BLaER1 (cell line): ENCODE results near the gene ROR1.

ENCODE experiments used
- H3K27ac ChIP-seq: shearing (Covaris generic); formaldehyde crosslinking; 2 replicates; pipeline ENCODE4 v1.8.1; 2022
- H3K27me3 ChIP-seq: shearing (Covaris generic); formaldehyde crosslinking; 2 replicates; pipeline ENCODE4 v1.8.1; 2022
- H3K36me3 ChIP-seq: shearing (Covaris generic); formaldehyde crosslinking; 2 replicates; pipeline ENCODE4 v1.8.1; 2022
- H3K4me1 ChIP-seq: shearing (Covaris generic); formaldehyde crosslinking; 2 replicates; pipeline ENCODE4 v1.8.1; 2022
- H3K4me2 ChIP-seq: shearing (Covaris generic); formaldehyde crosslinking; 2 replicates; pipeline ENCODE4 v1.8.1; 2022
- H3K4me3 ChIP-seq: shearing (Covaris generic); formaldehyde crosslinking; 2 replicates; pipeline ENCODE4 v1.8.1; 2022
- H3K9ac ChIP-seq: shearing (Covaris generic); formaldehyde crosslinking; 2 replicates; pipeline ENCODE4 v1.8.1; 2022
- H3K9me3 ChIP-seq: shearing (Covaris generic); formaldehyde crosslinking; 2 replicates; pipeline ENCODE4 v1.8.1; 2022
- H4K20me1 ChIP-seq: shearing (Covaris generic); formaldehyde crosslinking; 2 replicates; pipeline ENCODE4 v1.8.1; 2022
- Cebpa-rat ChIP-seq: shearing (Covaris generic); IDR thresholded peaks from 2 replicates; pipeline ENCODE4 v1.8.1; 2022

The ROR1 gene

DNA sequence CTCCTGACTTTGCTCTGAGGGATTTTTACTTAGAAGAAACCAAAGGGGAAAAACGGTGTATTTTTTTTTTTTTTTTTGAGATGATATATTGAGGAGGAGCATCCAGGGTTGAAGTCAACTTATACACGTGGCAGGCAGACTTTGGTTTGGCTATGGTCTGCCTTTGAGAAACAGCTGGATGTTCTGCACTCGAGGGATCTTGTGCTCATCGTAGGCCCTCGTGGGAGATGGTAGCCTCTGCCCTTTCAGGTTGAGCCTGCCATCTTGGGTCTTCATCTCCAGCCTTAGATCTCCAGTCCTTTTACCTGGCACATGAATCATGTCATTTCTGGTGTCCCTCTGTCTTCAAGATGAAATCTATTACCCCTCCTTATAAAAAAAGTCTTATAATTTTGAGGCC is 362.5 kb downstream of the ROR1 start:
- no peak overlapping the region; the same call in 1 of the 2 replicates for H3K4me2 ChIP-seq
- H3K9me3 ChIP-seq = no peaks in the 10 kb centered on the region
- peaks cover 6% of the 10 kb centered on the region; the same call in 1 of the 2 replicates for H3K4me1 ChIP-seq
- no peak overlapping the region for H3K9ac ChIP-seq
- H3K4me3 ChIP-seq = no peak overlapping the region
- H3K27ac ChIP-seq = no peak overlapping the region
- no peaks in the 10 kb centered on the region for H3K36me3 ChIP-seq
- no peaks in the 10 kb centered on the region for H4K20me1 ChIP-seq
- no peaks in the 10 kb centered on the region for H3K27me3 ChIP-seq
- TF ChIP-seq Cebpa-rat = no peak

DNA sequence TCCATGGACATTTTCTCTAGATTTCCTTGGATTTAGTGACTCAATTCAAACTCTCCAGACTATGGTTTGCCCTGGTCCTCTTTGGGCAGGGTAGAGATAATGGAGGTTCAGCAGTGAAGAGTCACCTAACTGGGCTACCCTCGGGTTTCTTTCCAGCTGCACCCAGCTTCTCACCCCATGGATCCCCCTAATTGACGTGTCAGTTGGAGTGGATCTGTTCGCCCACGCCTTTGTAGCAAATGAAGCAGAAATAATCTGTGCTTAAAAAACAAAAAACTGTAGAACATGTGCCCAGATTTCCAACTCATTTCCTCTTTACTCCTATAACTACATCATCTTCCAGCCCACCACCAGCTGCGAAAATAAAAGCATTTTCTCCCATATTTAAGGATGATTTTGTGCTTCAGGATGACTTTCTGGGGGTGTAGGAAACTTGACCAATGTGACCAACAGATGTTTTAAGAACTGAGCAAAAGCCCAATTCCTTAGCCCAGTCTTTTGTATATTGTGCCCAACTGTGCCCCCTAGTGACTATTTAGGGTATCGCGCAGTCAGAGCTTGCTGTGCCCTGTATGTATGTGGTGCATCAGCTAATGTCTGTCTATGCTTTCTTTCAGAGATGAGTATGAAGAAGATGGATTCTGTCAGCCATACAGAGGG is 363.1 kb downstream of the ROR1 start:
- H3K9ac ChIP-seq = no peak overlapping the region
- H3K4me1 ChIP-seq = peaks cover 6% of the 10 kb centered on the region; the same call in 1 of the 2 replicates
- H4K20me1 ChIP-seq = no peaks in the 10 kb centered on the region
- H3K4me2 ChIP-seq = no peak overlapping the region; the same call in 1 of the 2 replicates
- no peak for TF ChIP-seq Cebpa-rat
- no peak overlapping the region for H3K27ac ChIP-seq
- H3K9me3 ChIP-seq = no peaks in the 10 kb centered on the region
- no peak overlapping the region for H3K4me3 ChIP-seq
- H3K36me3 ChIP-seq = no peaks in the 10 kb centered on the region
- no peaks in the 10 kb centered on the region for H3K27me3 ChIP-seq

DNA sequence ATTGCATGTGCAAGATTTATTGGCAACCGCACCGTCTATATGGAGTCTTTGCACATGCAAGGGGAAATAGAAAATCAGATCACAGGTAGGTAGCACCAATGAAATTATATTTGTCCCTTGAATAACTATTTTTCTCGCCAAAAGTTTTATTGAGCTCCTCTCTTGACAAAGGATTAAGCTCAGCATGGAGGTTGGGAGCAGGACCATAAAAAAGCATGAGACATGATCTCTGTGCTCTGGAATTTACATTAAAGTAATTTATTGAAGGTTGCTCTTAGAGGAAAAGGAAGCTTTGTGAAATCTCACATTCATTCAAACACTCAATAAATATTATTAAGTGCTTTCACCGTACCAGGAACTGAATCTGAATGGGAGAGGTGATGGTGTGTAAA is 363.6 kb downstream of the ROR1 start:
- H3K4me2 ChIP-seq = no peak overlapping the region
- TF ChIP-seq Cebpa-rat = no peak
- no peak overlapping the region for H3K27ac ChIP-seq
- H4K20me1 ChIP-seq = no peaks in the 10 kb centered on the region
- peaks cover 6% of the 10 kb centered on the region; the same call in 1 of the 2 replicates for H3K4me1 ChIP-seq
- no peaks in the 10 kb centered on the region for H3K9me3 ChIP-seq
- no peak overlapping the region for H3K4me3 ChIP-seq
- no peak overlapping the region for H3K9ac ChIP-seq
- H3K36me3 ChIP-seq = peaks cover 4% of the 10 kb centered on the region; the same call in 1 of the 2 replicates
- H3K27me3 ChIP-seq = no peaks in the 10 kb centered on the region

DNA sequence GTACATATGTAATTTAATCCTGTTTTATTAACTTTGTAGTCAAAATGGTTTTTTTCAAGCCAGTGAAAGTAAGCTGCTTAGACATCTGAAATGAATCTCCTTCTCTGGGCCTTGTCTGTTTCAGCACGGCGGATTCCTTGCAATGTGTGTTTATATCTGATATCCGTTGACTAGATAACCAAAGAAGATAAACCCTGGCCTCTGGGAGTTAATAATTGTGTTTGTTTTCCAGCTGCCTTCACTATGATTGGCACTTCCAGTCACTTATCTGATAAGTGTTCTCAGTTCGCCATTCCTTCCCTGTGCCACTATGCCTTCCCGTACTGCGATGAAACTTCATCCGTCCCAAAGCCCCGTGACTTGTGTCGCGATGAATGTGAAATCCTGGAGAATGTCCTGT is 366.1 kb downstream of the ROR1 start:
- H3K9me3 ChIP-seq = no peaks in the 10 kb centered on the region
- no peak for TF ChIP-seq Cebpa-rat
- H3K4me3 ChIP-seq = no peak overlapping the region
- H3K36me3 ChIP-seq = peaks cover 7% of the 10 kb centered on the region; the same call in 1 of the 2 replicates
- no peaks in the 10 kb centered on the region for H4K20me1 ChIP-seq
- H3K27ac ChIP-seq = no peak overlapping the region
- no peak overlapping the region for H3K9ac ChIP-seq
- H3K4me2 ChIP-seq = no peak overlapping the region
- H3K4me1 ChIP-seq = peaks cover 6% of the 10 kb centered on the region; the same call in 1 of the 2 replicates
- H3K27me3 ChIP-seq = no peaks in the 10 kb centered on the region

DNA sequence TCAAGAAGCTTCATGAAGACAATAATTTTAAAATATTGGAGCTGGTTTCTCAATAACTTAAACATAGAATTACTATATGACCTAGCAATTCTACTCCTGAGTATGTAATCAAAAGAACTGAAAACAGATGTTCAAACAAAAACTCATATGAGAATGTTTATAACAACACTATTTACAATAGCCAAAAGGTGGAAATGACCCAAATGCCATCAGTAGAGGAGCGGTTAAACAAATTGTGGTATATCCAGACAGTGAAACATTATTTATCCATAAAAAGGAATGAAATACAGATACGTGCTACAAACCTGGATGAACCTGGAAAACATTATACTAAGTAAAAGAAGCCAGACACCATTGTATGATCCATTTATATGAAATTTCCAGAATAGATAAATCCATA is 366.8 kb downstream of the ROR1 start:
- Histone ChIP-seq H3K9me3 (no peaks in the 10 kb centered on the region), H3K27me3 (no peaks in the 10 kb centered on the region), H3K4me1 (peaks cover 6% of the 10 kb centered on the region; the same call in 1 of the 2 replicates), H3K4me2 (no peak overlapping the region), H4K20me1 (no peaks in the 10 kb centered on the region), H3K36me3 (peaks cover 7% of the 10 kb centered on the region; the same call in 1 of the 2 replicates), H3K9ac (no peak overlapping the region), H3K27ac (no peak overlapping the region), H3K4me3 (no peak overlapping the region)
- TF ChIP-seq Cebpa-rat = no peak

DNA sequence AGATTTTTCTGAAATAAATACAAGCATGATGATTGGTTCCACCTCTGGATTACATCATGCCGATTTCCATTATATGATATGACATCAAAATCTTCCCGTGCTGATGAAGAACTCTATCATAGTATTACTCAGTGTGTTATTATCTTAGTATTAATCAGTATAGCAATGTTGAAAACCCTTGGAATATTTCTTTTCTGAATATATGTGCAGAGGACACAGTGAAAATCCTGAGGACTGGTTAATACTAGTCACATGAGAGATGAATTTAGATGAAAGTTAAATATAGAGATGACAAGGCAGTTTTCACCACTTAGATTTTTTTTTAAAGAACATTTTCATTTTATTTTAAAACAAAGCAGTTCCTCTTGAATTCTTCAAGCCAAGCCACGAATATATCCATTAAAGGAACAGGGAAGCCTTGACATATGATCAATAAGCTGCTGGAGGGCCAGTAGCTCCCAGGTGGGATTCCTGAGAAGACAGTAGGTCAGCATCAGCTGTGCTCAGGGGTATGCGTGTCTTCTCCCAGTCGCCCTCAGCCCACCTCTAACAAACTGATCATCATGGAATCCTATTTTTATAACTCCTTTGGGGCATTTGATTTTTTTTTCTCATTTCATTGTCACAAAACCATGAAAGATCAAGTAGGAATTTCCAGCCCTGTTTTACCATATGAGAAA is 373.4 kb downstream of the ROR1 start:
- Histone ChIP-seq H3K27ac (no peak overlapping the region), H3K9me3 (no peaks in the 10 kb centered on the region), H3K4me1 (no peaks in the 10 kb centered on the region), H4K20me1 (no peaks in the 10 kb centered on the region), H3K4me3 (no peak overlapping the region), H3K9ac (no peak overlapping the region), H3K27me3 (no peaks in the 10 kb centered on the region), H3K4me2 (no peak overlapping the region), H3K36me3 (peaks cover 5% of the 10 kb centered on the region; the same call in 1 of the 2 replicates)
- no peak for TF ChIP-seq Cebpa-rat

DNA sequence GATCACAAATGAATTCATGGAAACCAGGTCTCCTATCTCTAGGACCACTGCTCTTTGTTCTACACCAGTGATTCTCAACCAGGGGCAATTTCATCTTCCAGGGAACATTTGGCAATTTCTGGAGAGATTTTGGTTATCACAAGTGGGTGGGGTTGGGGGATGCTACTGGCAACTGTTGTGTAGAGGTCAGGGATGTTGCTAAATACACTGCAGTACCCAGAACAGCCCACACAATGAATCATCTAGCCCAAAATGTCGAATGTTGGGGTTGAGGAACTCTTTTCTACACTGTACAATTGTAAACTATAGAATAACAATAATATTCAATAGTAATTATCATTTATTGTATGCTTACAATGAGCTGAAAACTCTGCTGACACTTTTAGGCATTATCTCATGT is 373.9 kb downstream of the ROR1 start:
- H3K36me3 ChIP-seq = no peaks in the 10 kb centered on the region; the same call in 1 of the 2 replicates
- TF ChIP-seq Cebpa-rat = no peak
- no peaks in the 10 kb centered on the region for H3K27me3 ChIP-seq
- no peaks in the 10 kb centered on the region for H3K4me1 ChIP-seq
- no peak overlapping the region for H3K27ac ChIP-seq
- H3K9me3 ChIP-seq = no peaks in the 10 kb centered on the region
- no peak overlapping the region for H3K4me3 ChIP-seq
- no peak overlapping the region for H3K9ac ChIP-seq
- H3K4me2 ChIP-seq = no peak overlapping the region
- no peaks in the 10 kb centered on the region for H4K20me1 ChIP-seq

DNA sequence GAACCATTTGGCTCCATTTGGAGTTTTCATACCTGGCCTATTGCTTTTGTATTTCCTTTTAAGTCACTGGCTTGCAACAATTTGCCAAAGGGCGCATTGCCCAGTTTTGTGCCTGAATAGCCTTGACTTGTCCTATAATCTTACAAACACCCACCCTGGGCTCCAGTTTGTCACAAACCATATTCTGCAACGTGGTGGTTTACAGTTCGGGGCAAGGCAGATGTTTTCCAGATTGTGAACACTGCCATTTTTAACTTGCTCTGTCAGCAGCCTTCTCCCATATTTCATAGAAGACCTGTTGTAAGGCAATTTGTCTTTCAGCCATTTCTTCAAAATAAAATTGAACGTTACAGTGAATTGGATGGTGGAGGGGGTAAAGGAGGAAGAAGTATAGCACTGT is 376.4 kb downstream of the ROR1 start:
- no peak overlapping the region for H3K4me2 ChIP-seq
- H3K9me3 ChIP-seq = no peaks in the 10 kb centered on the region
- no peak for TF ChIP-seq Cebpa-rat
- no peaks in the 10 kb centered on the region for H3K4me1 ChIP-seq
- H3K4me3 ChIP-seq = no peak overlapping the region
- H3K36me3 ChIP-seq = no peaks in the 10 kb centered on the region
- H4K20me1 ChIP-seq = no peaks in the 10 kb centered on the region
- H3K9ac ChIP-seq = no peak overlapping the region
- H3K27ac ChIP-seq = no peak overlapping the region
- H3K27me3 ChIP-seq = no peaks in the 10 kb centered on the region

DNA sequence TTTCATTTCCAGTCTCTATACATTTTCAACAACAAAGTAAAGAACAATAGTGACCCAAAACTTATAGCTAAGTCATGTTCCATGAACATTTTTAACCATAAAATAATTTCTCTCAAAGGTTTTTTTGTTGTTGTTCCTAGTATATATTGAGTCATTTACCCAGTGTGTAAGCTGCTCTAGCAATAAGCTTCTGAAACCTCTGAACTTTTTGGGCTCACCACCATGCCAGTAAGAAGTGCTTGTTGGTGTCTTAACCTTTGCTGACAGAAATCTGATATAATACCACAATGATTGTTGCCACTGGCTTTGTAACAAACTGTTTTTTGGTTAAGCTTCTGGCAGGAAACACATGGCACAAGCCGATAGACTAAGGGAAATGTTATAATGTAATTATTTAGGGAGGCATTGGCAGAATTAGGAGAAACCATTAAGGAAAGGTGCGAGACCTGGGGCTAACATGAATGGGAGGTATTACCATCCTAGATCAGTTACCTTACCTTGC is 377.0 kb downstream of the ROR1 start:
- no peak for TF ChIP-seq Cebpa-rat
- Histone ChIP-seq H3K27me3 (no peaks in the 10 kb centered on the region), H3K4me1 (no peaks in the 10 kb centered on the region), H3K36me3 (no peaks in the 10 kb centered on the region), H3K27ac (no peak overlapping the region), H3K9me3 (no peaks in the 10 kb centered on the region), H4K20me1 (no peaks in the 10 kb centered on the region), H3K4me3 (no peak overlapping the region), H3K4me2 (no peak overlapping the region), H3K9ac (no peak overlapping the region)

DNA sequence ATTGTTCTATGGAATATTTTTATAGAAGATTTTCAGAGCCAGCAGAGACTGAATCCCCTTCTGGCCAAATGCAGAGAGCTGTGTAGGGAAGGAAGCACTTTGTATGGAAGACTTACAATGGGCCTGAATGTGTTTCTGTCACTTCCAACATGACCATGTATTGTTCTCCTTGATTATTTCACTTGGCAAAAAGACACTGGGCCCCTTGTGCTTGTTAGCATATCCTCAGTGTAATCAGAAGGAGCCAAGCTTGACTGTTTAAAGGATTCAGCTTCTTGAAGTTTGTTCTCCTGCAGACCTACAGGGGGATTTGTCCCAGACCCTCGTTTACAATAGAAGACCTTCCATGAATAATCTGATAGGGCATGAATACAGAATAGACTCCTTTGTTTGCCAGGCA is 381.5 kb downstream of the ROR1 start:
- Histone ChIP-seq H4K20me1 (no peaks in the 10 kb centered on the region), H3K9me3 (no peaks in the 10 kb centered on the region), H3K27me3 (no peaks in the 10 kb centered on the region), H3K27ac (no peak overlapping the region), H3K4me3 (no peak overlapping the region), H3K9ac (no peak overlapping the region), H3K4me1 (no peaks in the 10 kb centered on the region), H3K36me3 (no peaks in the 10 kb centered on the region), H3K4me2 (no peak overlapping the region)
- no peak for TF ChIP-seq Cebpa-rat
